GM12892 (cell line): ENCODE results near the gene C9orf78.

Experiments
- DNase-seq: peaks from one replicate; pipeline ENCODE4 v3.0.0; 2011; ENCODE audit not compliant: insufficient read length
- FAIRE-seq: peaks from 2 replicates; lab custom pipeline; 2011; peaks lifted over from hg19 to GRCh38; lab: Jason Lieb, UNC
- POLR2A ChIP-seq: IDR thresholded peaks from 2 replicates; pipeline ENCODE4 v1.6.1; 2011; ENCODE audit warnings: low read depth, low read length, control low read depth
- POLR2AphosphoS5 ChIP-seq: IDR thresholded peaks from 2 replicates; pipeline ENCODE4 v1.6.1; 2011; ENCODE audit warnings: low read depth, low read length, control low read depth
- TAF1 ChIP-seq: IDR thresholded peaks from 2 replicates; pipeline ENCODE4 v1.6.1; 2011; ENCODE audit warnings: low read depth, mild to moderate bottlenecking, control low read depth, low read length, borderline replicate concordance

Gene C9orf78

DNA sequence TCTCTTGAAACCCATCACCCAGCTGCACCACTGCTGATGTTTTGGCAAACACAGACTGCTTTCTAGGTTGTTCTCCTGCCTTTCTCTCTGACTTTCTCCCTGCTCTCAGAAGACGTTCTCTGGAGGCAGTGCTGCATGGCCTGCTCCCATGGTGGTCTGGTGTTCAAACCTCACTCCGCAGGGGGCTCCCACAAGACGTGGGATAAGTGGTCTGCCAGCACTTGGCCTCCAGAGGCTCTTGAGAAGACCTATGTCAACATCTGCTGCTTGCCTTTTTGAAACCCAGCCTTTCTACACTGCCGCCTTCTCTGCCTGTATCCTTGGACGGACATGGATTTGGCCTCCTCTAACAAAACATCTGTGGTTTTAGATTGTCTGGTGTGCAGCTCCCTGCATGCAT is 16.7 kb upstream of the C9orf78 start:
- DNase-seq (no peak), FAIRE-seq (no peak)
- TF ChIP-seq POLR2A (no peak), POLR2AphosphoS5 (no peak), TAF1 (no peak)

DNA sequence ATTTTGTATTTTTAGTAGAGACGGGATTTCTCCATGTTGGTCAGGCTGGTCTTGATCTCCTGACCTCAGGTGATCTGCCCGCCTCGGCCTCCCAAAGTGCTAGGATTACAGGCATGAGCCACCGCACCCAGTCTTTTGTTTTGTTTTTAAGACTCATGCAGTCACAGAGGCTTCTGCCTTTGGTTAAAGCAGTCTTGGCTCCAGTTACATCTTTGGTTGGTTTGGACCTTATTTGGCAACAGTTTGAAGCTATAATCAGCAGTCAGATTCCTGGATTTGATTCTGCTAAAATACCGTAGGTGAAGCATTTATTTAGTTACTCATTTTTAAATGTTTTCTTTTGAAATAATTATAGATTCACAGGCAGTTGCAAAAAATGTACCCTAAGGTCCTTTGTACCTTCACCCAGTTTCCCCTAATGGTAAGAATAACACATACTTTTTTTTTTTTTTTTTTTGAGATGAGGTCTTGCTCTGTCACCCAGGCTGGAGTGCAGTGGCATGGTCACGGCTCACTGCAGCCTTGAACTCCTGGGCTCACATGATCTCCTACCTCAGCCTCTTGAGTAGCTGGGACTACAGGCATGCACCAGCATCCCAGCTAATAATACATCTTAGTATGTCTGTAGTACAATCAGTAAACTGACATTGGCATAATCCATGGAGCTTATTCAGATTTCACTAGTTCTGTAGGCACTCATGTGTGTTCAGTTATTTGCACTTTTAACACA is 15.9 kb upstream of the C9orf78 start:
- DNase-seq (no peak), FAIRE-seq (no peak)
- TF ChIP-seq POLR2A: no peak
- TF ChIP-seq POLR2AphosphoS5: no peak
- no peak for TF ChIP-seq TAF1

- TF ChIP-seq POLR2AphosphoS5 (no peak), TAF1 (no peak), POLR2A (no peak)
- FAIRE-seq (no peak), DNase-seq (no peak)
Observed at GRCh38 chr9:129849901-129850300, 14.8 kb upstream of the C9orf78 start.

GRCh38 chr9:129848712-129849441 is 13.8 kb upstream of the C9orf78 start:
- no peak for TF ChIP-seq POLR2A
- no peak for TF ChIP-seq POLR2AphosphoS5
- no peak for TF ChIP-seq TAF1
- DNase-seq (no peak), FAIRE-seq (no peak)

DNA sequence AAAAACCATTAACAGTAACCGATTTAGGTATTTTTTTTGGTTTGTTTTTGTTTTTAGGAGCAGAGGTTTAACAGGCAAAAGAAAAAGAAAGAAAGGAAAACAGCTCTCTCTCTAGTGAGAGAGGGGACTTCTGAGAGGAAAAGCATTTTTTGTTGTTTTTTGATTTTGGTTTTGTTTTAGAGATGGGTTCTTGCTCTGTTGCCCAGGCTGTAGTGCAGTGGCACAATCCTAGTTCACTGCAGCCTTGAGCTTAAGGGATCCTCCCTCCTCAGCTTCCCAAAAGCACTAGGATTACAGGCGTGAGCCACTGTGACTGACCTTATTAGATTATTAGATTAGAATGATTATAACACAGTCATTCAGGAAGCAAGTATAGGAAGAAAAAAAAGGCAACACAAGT is 10.3 kb upstream of the C9orf78 start:
- DNase-seq (no peak), FAIRE-seq (no peak)

DNA sequence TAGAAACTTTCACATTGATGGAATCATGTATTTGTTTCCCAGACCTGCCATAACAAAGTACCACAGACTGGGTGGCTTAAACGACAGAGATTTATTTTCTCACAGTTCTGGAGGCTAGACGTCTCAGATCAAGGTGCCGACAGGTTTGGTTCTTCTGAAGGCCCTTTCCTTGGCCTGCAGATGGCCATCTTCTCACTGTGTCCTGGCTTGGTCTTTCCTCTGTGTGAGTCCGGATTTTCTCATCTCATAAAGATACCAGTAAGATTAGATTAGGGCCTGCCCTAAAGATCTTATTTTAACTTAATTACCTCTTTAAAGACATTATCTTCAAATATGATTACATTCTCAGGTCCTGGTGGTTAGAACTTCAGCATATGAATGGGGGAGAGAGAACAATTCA is 6.0 kb upstream of the C9orf78 start:
- TF ChIP-seq POLR2A: no peak
- no peak for TF ChIP-seq POLR2AphosphoS5
- TF ChIP-seq TAF1: no peak
- FAIRE-seq: no peak

More for the DNA sequence above, 10.3 kb upstream of the C9orf78 start:
- no peak for TF ChIP-seq TAF1
- no peak for TF ChIP-seq POLR2A
- no peak for TF ChIP-seq POLR2AphosphoS5

DNA sequence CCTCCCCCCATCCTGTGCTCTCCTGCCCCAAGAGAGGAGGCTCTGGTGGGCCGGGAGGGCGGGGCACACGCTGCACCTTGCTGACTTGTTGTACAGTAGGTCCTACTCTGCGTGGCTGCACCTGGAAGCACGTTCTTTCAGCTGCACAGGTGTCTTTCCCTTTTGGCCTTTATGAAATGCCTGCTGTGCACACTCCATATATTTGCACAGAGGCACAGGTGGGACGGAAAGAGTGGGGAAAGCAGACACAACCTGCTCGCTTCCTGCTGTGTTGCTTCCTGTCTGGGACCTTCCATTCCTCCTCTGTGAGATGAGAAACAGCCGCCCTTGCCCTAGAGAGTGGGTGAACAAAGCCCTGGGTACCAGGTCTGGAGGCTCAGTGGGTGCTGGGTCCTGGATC is 5.0 kb upstream of the C9orf78 start:
- TF ChIP-seq POLR2AphosphoS5 (no peak), TAF1 (no peak), POLR2A (no peak)
- no peak for FAIRE-seq
- no peak for DNase-seq

More for the DNA sequence above, 6.0 kb upstream of the C9orf78 start:
- no peak for DNase-seq

- no peak for TF ChIP-seq TAF1
- TF ChIP-seq POLR2A: no peak
- no peak for TF ChIP-seq POLR2AphosphoS5
- DNase-seq (no peak), FAIRE-seq (no peak)
Observed at GRCh38 chr9:129839324-129840023, 4.4 kb upstream of the C9orf78 start.

DNA sequence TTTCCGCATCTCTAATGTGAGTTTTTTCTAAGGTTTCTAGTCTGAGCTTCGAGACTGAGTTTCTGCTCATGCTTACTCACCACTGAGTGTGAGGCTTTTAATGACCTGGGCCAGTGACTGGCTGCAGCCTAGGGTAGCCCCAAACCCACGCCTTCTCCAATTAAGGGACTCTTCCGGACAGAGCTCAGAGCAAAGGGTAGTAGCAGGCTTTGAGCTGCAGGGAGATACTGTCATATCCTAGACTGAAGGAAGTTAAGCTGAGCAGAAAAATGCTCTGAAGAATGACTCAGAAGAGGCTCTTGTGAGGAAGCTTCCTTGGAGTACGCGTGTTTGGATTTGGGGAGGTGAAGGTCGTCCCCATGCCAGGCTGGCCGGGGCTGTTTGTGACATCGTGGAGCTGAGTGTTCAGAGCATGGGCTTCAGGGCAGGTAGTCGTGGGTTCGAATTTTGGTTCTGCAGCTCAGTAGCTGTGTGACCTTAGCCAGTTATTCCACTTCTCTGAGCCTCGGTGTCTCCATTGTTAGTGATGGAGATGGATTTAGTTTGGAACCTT is 3.7 kb upstream of the C9orf78 start:
- TF ChIP-seq POLR2A (no peak), TAF1 (no peak), POLR2AphosphoS5 (no peak)
- DNase-seq (no peak), FAIRE-seq (no peak)

DNA sequence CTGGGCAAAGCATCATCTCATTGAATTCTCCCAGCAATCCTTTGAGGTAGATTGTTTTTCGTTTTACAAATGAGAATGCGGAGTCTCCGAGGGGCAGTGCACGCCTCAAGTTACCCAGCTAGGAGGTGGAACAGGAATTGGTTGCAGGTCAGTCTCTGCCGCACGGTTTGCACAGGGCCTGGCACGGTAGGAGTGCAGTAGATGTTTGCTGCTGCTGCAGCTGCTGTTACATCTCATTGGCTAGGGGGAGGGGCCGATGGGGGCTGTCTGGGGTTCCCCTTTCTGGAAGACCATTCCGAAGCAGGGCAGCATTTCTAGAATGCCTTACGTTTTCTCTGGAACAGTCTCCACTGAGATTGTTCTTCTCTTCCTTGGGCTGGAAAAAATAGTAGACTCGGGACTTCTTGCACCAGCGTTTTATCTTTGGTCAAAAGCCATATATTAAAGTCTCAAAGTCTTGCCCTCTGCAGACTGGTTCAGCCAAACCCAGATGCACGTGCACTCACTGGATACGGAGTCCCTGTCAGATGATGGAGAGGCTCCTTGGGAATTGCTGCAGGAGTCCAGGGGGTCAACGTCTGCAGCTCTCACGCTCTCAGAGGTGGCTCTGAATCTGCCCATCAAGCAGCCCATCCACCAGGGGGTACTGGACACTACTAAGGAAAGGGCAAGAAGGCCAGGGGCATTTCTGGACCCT is 1.4 kb upstream of the C9orf78 start:
- TF ChIP-seq TAF1 (no peak), POLR2AphosphoS5 (0 out of 2 replicates have a peak, but pooled peaks have one; percentile 28)
- DNase-seq: no peak
- no peak for FAIRE-seq
